Measurements from ENCODE around the gene ST6GALNAC5.

Gene ST6GALNAC5

GRCh38 chr1:77010937-77011336, 143.7 kb downstream of the ST6GALNAC5 start:
- H3K4me3 ChIP-seq (ENCODE audit: control insufficient read depth, low read depth, low read length): no peak overlapping the region
- no peak for DNase-seq (ENCODE audit: low read depth)
- no peak for TF ChIP-seq CTCF (IDR thresholded peaks at IDR 0.05; ENCODE audit: control insufficient read depth, insufficient read depth, low read depth, low read length, missing control alignments)

- TF ChIP-seq CTCF (IDR thresholded peaks at IDR 0.05; ENCODE audit: control insufficient read depth, insufficient read depth, low read depth, low read length, missing control alignments): no peak
- H3K4me3 ChIP-seq (ENCODE audit: control insufficient read depth, low read depth, low read length): no peak overlapping the region
- DNase-seq (ENCODE audit: low read depth): no peak
Observed at GRCh38 chr1:77012066-77012465, 144.8 kb downstream of the ST6GALNAC5 start.

GRCh38 chr1:77014073-77014788, 147.0 kb downstream of the ST6GALNAC5 start:
- H3K4me3 ChIP-seq (ENCODE audit: control insufficient read depth, low read depth, low read length): no peak overlapping the region
- no peak for DNase-seq (ENCODE audit: low read depth)
- TF ChIP-seq CTCF (IDR thresholded peaks at IDR 0.05; ENCODE audit: control insufficient read depth, insufficient read depth, low read depth, low read length, missing control alignments): no peak

- DNase-seq (ENCODE audit: low read depth): no peak
- no peak for TF ChIP-seq CTCF (IDR thresholded peaks at IDR 0.05; ENCODE audit: control insufficient read depth, insufficient read depth, low read depth, low read length, missing control alignments)
- no peak overlapping the region for H3K4me3 ChIP-seq (ENCODE audit: control insufficient read depth, low read depth, low read length)
Observed at GRCh38 chr1:77015748-77016341, 148.6 kb downstream of the ST6GALNAC5 start.

GRCh38 chr1:77016386-77016985, 149.2 kb downstream of the ST6GALNAC5 start:
- TF ChIP-seq CTCF (IDR thresholded peaks at IDR 0.05; ENCODE audit: control insufficient read depth, insufficient read depth, low read depth, low read length, missing control alignments): no peak
- no peak overlapping the region for H3K4me3 ChIP-seq (ENCODE audit: control insufficient read depth, low read depth, low read length)
- DNase-seq (ENCODE audit: low read depth): no peak

DNA sequence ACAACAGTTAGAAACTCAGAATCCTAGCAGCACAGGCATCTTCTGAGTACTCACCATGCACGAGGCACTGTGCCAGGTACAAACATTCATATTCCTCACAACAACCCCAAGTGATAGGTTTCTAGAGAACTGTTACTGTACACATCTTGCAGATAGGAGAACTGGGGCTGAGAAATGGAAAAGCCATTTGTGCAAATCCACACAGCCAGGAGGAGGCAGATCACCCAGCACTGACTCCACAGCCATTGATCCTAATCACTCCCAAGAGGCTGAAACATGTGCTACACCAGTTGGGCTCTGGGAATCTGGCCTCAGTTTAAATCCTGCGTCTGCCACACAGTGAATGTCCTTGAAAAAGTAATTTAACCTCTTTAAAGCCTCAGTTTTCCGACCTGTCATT, 151.0 kb downstream of the ST6GALNAC5 start:
- H3K4me3 ChIP-seq (ENCODE audit: control insufficient read depth, low read depth, low read length): no peak overlapping the region
- no peak for TF ChIP-seq CTCF (IDR thresholded peaks at IDR 0.05; ENCODE audit: control insufficient read depth, insufficient read depth, low read depth, low read length, missing control alignments)
- no peak for DNase-seq (ENCODE audit: low read depth)
